NCI-H345 treated with DMSO at 0.1 percent for 48 hours (cell line): ENCODE measurements around the gene SLC12A2.

Experiments used
- DNase-seq: peaks from one replicate; lab custom pipeline; 2025; ENCODE audit not compliant: unreplicated experiment; lab: John Stamatoyannopoulos, UW

The SLC12A2 gene

DNA sequence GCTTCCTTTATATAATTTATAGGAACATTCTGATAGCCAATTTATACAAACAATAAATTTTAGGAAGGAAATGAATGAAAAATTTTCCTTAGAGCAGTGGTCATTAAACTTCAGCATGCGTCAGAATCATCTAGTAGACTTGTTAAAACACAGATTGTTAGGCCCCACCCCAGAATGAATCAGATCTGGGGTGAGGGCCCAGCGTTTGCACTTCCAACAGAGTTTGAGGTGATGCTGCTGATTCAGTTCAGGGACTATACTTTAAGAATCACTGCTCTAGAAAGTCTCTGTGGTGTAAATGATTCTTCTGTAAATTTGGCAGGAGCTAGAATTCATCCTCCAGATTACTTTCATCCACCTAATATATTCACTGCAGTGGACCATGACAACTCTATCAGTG, 80.4 kb downstream of the SLC12A2 start:
- no peak for DNase-seq

DNA sequence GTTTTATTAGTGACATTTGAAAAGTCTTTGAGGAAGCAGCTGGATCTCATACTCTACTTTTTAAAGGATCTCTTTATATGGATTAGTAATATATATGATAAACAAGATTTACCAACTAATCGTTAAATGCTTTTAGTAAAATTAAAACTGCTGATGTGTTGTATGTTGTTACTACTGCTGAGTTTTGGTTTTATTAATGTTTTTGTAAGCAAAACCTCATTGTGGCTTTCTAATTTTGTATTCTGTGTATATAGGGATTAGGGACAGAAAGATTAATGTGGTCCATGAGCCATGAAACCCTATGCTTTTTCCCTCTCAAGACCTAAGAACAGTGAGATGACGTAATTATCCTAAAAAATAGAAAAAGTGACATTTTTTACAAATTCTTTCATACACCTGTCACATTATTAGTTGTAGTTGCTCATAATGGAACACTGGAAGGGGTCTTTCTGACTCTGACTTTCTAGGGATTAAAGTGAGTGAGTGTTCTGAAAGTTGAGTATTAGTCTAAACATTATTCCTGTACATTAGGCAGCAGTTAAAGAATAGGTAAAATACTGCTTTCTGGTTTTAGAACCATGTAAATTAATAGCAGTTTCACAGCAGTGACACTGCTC, 85.9 kb downstream of the SLC12A2 start:
- no peak for DNase-seq

GRCh38 chr5:128172102-128172501, 88.5 kb downstream of the SLC12A2 start:
- DNase-seq, result no peak

DNA sequence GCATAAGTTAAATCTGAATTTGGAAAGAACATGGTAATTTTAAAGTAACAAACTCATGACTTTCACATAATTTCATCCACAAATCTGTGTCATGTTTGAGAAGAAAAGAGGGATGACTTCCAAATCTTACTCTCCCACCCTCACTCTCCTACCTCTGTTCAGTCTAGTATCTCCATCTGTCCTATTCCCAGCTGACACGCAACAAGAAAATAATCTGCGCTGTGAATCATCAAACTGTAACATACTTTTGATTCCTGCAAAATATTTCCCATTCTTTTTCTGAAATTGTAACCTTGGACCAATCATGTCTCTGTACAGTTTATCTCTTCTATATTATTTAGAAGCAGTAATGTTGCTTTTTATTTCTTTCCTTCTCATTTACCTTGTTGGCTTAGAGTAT, 91.4 kb downstream of the SLC12A2 start:
- no peak for DNase-seq

GRCh38 chr5:128192368-128192767, 108.8 kb downstream of the SLC12A2 start:
- no peak for DNase-seq

GRCh38 chr5:128193665-128194390, 110.3 kb downstream of the SLC12A2 start:
- no peak for DNase-seq

DNA sequence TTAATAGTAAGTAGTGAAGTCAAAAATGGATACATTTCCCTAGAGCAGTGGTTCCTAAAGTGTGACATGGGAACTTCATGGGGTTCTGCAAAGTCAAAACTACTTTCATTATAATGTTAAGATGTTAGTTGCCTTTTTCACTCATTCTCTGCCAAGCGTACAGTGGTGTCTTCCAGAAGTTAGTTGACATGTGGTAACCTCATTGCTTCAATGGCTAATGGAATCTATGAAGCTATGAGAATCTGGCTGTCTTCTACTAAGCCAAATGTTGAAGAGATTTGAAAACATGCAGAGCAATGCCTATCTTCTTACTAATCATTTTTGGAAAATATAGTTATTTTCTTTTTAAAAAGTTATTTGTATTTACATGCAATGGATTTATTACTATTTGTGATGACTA, 111.8 kb downstream of the SLC12A2 start:
- no peak for DNase-seq

DNA sequence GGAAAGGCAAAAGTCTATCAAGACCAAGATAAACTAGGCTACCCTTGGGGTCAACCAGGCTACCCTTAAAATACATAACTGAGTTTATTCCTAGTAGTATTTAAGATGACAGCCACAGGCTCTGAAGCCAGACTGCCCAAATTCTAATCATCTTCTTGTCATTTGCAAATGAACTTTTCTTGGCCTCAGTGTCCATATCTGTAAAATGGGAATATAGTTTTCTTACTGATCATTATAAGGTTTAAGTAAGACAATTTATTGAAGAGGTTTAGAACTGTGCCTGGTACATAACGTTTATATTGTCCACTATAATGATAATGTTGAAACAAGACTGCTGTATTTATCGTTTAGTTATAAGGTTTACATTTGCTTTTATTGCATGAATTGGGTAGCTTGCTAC, 112.5 kb downstream of the SLC12A2 start:
- DNase-seq, result no peak

DNA sequence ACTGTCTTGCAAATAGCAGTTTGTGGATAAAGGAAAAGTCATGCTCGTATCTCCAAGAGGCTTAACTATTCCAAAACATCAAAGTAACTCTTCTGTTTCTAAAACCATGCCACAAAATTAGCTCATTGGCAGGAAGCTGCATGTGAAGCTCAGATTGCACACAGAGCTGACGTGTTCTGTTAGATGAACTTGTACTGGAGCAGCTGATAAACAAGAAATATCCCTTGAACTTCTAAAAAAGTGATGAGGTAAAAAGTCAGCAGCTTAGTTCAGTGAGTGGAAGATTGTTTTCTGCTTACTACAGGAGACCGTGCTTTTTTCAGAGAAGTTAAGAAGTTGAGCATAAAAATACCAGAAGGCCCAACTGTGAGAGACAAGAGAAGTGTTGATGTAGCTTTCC, 113.2 kb downstream of the SLC12A2 start:
- no peak for DNase-seq

GRCh38 chr5:128197896-128198522, 114.4 kb downstream of the SLC12A2 start:
- DNase-seq, result no peak

GRCh38 chr5:128199104-128199503, 115.5 kb downstream of the SLC12A2 start:
- no peak for DNase-seq

GRCh38 chr5:128199611-128200010, 116.0 kb downstream of the SLC12A2 start:
- DNase-seq, result no peak

- peak; percentile 57 for DNase-seq
These were observed 117.7 kb downstream of the SLC12A2 start for GRCh38 chr5:128201065-128201926.

DNA sequence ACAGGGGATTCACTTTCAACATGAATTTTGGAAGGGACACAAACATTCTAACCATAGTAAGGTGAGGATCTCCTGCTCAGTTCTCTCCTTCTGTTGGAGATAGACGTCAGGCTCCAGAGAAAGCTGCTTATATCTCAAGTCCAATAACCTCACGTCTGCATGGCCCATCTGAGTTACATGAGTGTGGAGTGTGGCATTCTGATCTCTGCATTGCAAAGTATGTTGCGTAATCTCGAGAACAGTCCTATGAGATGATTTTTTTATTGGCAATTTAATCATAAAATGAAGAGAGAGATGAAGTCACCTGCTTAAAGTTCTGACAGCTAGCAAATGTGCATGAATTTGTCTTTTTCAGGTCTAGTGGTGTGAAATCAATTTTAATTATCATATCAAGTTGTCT, 118.8 kb downstream of the SLC12A2 start:
- no peak for DNase-seq

- DNase-seq, result no peak
These were observed 124.9 kb downstream of the SLC12A2 start for GRCh38 chr5:128208436-128208835.

DNA sequence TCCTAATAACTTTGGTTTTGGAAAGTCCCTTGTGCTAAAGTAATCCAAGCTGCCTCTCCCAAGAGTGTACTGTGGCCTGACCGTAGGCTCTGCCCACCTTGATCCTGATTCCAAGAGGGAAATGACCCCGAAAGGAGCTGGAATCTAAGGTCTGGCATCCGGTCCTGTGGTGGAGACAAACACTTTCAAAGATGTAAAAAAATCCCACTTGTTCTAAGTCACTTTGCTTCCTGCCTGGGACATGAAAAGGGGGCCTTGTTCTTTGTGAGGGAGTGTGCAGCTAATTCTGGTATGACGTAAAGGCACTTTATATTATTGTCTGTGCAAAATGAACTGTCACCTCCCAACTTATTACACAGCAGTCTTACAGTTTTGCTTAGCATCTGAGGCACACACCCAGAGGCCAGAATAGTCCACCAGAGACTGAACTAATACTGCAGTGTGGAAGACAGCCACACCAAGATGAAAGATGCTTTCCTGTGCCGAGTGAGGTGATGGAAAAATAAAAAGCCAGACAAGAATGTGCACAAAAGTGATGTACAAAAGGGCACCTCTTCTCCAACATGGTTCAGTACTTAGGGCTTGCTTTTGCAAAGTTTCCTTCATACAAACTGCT, 128.7 kb downstream of the SLC12A2 start:
- no peak for DNase-seq

GRCh38 chr5:128213340-128213739, 129.8 kb downstream of the SLC12A2 start:
- peak; percentile 19 for DNase-seq

DNA sequence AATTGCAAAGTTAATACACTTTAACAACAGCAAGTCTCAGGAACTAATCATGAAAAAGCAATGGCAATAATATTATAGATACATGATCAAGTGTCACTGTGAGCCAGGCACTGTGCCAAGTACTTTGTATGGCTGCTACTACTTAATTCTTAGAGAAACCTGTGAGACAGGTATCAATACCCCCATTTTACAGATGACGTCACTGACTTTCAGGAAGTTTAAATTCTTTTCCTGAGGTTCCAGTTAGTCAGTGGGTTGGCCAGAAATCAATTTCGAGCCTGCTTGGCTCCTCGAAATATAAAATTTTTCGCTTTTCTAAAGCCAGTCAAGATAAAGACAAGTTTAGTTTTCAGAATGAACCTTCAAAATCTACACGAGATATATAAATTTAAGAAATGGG, 130.3 kb downstream of the SLC12A2 start:
- DNase-seq, result no peak

DNA sequence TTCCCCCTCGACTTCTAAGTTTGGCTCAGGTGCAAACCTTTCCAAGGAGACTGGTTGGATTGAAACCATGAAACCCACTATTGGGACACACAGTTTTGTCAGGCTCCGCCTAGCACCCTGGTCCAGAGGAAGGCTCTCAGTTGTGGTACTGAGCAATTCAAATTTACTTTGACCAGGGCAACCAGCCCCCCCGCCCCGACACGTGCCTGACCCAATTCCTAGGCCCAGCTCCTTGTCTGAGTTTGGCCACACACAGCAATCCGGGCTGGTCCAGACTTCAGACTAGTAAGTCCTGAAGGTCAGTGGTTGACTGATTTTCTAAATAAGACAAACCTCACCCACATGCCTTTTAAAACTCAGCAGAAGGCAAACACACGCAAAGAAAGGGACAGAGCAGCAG, 132.7 kb downstream of the SLC12A2 start:
- no peak for DNase-seq

DNA sequence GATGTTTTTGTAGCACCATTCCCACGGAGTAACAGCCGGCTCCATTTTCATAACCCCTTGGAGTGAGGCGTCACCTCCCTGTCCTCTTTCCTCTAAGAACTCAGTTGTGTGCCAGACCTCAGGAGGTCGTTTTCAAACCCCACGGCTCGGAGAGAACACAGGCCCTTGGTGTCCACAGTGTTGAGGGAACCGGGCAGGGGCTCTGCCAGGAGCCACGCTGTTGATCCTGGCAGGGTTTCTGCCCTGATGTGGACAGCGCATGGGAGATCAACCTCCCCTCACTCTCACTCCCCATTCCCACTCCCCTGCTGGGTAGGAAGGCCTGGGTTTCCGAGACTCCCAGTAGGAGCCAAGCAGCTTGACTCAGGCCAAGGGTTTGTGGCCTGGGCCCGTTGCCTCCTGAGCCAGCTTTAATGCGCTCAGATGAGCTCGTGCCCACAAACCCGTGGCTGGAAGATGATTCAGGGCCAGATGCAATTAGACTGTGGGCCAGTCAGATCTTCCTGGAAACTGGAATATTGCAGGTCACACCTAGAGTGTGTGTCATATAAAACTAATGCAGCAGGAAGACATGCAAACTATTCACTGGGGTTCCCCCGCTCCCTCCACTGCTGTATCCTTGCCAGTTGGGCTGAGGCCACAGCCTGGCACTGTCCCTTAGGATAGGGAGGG, 133.4 kb downstream of the SLC12A2 start:
- no peak for DNase-seq

- no peak for DNase-seq
These were observed 137.3 kb downstream of the SLC12A2 start for GRCh38 chr5:128220841-128221240.
